ENCODE data around the gene PTPRN2.
"Not testable (repeated sequence)": the region's sequence is repeated elsewhere in the genome, so short reads cannot be mapped to it uniquely, and the experiment has no call there.

The PTPRN2 gene

DNA sequence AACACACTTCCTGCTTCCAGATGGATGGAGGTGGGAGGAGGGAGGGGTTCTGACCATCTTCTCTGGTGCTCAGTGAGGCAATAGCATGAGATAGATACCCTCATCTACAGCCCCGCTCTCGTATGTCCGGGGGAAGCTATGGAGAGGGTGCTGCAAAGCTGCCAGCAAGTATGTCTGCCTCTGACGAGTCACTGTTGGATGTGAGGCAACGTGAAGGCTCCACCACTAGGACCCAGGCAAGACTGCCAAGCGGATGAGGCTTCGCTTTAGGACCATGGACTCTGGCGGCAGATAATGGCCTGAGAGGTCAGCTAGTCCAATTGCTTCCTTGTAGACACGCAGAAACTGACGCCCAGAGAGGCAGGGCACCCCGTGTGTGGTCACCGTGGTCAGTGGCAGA is 601.6 kb downstream of the PTPRN2 start:
- H3K4me3 ChIP-seq (ENCODE audit: low read depth, low read length): no peak overlapping the region
- TF ChIP-seq, protein P1, sequence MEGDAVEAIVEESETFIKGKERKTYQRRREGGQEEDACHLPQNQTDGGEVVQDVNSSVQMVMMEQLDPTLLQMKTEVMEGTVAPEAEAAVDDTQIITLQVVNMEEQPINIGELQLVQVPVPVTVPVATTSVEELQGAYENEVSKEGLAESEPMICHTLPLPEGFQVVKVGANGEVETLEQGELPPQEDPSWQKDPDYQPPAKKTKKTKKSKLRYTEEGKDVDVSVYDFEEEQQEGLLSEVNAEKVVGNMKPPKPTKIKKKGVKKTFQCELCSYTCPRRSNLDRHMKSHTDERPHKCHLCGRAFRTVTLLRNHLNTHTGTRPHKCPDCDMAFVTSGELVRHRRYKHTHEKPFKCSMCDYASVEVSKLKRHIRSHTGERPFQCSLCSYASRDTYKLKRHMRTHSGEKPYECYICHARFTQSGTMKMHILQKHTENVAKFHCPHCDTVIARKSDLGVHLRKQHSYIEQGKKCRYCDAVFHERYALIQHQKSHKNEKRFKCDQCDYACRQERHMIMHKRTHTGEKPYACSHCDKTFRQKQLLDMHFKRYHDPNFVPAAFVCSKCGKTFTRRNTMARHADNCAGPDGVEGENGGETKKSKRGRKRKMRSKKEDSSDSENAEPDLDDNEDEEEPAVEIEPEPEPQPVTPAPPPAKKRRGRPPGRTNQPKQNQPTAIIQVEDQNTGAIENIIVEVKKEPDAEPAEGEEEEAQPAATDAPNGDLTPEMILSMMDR (IDR thresholded peaks at IDR 0.05; ENCODE audit: low read depth, low read length): no peak
- TF ChIP-seq, protein P2, sequence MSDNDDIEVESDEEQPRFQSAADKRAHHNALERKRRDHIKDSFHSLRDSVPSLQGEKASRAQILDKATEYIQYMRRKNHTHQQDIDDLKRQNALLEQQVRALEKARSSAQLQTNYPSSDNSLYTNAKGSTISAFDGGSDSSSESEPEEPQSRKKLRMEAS (IDR thresholded peaks at IDR 0.05; ENCODE audit: low read depth, low read length): no peak
- TF ChIP-seq MYC (IDR thresholded peaks at IDR 0.05; ENCODE audit: low read depth, low read length): no peak
- TF ChIP-seq POLR2A (IDR thresholded peaks at IDR 0.05; ENCODE audit: extremely low read depth, insufficient read length): no peak
- no peak for DNase-seq (ENCODE audit: low read depth)

DNA sequence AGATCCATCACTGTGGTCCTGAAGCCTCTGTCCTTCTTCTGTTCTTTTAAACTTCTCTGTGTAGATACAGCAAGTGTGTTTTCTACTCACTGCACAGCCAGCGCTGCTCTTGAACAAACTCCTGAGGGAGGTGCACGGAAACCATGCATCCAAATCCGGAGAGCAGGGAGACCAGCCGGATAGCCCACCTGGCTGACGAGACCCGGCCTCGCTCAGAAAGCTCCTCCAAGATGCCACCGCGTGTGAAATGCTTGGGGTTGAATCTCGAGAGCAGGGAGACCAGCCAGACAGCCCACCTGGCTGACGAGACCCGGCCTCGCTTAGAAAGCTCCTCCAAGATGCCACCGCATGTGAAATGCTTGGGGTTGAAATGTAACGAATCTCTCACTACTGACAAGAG is 602.0 kb downstream of the PTPRN2 start:
- H3K4me3 ChIP-seq (ENCODE audit: low read depth, low read length): no peak overlapping the region
- DNase-seq (ENCODE audit: low read depth): no peak
- TF ChIP-seq POLR2A (IDR thresholded peaks at IDR 0.05; ENCODE audit: extremely low read depth, insufficient read length): no peak
- TF ChIP-seq MYC (IDR thresholded peaks at IDR 0.05; ENCODE audit: low read depth, low read length): no peak
- TF ChIP-seq, protein P2 (IDR thresholded peaks at IDR 0.05; ENCODE audit: low read depth, low read length): no peak
- TF ChIP-seq, protein P1 (IDR thresholded peaks at IDR 0.05; ENCODE audit: low read depth, low read length): no peak

DNA sequence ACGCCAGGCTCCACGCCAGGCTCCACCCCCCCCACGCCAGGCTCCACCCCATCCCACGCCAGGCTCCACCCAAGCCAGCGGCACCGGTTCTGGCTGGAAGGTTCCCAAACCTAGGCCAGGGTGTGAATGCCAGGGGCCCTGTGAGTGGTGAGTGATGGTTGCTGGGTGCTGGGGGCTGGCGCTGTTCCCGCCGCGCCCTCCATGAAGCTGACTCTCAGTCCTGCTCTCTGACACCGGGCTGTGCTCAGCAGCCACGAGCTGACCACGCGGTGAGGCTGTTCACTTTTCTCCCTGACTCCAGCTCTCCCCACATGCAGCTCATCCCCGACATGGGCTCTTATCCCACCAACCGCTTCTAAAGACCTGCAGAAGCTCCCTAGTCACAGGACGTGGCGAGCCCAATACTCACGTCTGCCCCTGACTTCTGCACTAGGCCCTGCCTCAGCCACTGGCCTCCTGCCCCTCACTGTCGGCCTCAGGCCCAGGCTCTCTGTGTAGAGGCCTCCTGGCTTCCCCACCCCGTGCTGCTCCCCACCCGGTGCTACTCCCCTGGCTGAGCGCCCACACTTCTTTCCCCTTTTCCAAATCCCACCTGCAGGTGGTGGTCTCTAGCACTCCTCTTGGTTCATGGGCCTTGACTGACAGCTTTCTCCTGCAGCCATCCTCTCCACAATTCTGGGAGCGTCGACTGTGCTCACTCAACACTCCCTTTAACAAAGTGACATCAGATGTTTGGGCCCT is 603.0 kb downstream of the PTPRN2 start:
- DNase-seq (ENCODE audit: low read depth): no peak
- TF ChIP-seq, protein P1 (IDR thresholded peaks at IDR 0.05; ENCODE audit: low read depth, low read length): no peak
- TF ChIP-seq, protein P2 (IDR thresholded peaks at IDR 0.05; ENCODE audit: low read depth, low read length): no peak
- no peak for TF ChIP-seq POLR2A (IDR thresholded peaks at IDR 0.05; ENCODE audit: extremely low read depth, insufficient read length)
- TF ChIP-seq MYC (IDR thresholded peaks at IDR 0.05; ENCODE audit: low read depth, low read length): no peak

DNA sequence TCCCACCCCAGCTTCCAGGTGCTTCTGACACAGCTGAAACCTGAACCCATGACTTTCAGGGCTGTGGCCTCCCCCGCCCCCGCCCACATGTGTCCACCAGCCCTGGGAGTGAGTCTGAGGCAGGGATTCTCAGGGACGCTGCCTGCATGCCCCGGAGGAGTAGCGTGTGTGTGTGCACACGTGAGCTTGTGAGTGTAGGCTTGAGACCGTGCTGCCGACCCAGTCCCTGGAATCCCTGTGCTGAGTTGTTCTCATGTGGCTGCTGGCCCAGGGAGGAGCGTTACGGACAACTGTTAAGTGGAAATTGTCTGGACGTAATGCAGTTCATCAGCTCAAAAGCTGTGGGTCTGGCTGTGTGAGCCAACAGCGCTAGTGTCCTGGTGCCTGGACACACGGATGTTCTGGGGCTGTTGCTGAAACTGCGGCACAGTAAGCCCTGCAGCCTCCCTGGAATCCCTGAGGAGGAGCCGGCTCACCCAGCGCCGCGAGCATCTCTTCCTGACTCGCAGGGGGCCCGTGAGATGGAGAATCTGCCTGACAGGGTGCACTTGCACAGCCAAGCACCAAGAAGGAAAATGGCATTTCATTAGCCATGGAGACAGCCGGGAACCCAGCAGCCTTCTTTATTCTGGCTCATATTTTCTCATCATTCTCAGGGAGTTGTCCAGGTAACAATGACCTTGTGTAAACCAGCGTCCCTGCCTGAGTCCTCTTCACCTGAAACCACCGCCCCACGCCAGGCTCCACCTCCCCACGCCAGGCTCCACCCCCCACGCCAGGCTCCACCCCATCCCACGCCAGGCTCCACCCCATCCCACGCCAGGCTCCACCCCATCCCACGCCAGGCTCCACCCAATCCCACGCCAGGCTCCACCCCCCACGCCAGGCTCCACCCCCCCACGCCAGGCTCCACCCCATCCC is 603.9 kb downstream of the PTPRN2 start:
- H3K4me3 ChIP-seq (ENCODE audit: low read depth, low read length): no peak overlapping the region
- no peak for DNase-seq (ENCODE audit: low read depth)
- no peak for TF ChIP-seq POLR2A (IDR thresholded peaks at IDR 0.05; ENCODE audit: extremely low read depth, insufficient read length)

More for the DNA sequence above, 603.0 kb downstream of the PTPRN2 start:
- H3K4me3 ChIP-seq (ENCODE audit: low read depth, low read length): no peak overlapping the region

DNA sequence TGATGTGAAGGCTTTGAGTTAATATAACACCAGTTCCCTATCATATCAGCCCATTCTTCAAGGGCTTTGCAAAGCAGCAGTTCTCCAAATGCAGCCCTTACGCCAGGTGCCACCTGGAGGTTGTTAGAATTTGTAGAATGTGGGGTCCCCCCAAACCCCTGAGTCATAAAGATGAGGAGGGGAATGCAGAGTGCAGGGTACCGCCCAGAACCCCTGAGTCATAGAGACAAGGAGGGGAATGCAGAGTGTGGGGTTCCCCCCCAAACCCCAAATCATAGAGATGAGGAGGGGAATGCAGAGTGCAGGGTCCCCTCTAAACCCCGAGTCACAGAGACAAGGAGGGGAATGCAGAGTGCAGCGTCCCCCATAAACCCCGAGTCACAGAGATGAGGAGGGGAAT is 605.8 kb downstream of the PTPRN2 start:
- TF ChIP-seq, protein P1 (IDR thresholded peaks at IDR 0.05; ENCODE audit: low read depth, low read length): no peak
- no peak for TF ChIP-seq POLR2A (IDR thresholded peaks at IDR 0.05; ENCODE audit: extremely low read depth, insufficient read length)
- no peak for TF ChIP-seq MYC (IDR thresholded peaks at IDR 0.05; ENCODE audit: low read depth, low read length)
- TF ChIP-seq, protein P2 (IDR thresholded peaks at IDR 0.05; ENCODE audit: low read depth, low read length): no peak
- H3K4me3 ChIP-seq (ENCODE audit: low read depth, low read length): no peak overlapping the region
- no peak for DNase-seq (ENCODE audit: low read depth)

DNA sequence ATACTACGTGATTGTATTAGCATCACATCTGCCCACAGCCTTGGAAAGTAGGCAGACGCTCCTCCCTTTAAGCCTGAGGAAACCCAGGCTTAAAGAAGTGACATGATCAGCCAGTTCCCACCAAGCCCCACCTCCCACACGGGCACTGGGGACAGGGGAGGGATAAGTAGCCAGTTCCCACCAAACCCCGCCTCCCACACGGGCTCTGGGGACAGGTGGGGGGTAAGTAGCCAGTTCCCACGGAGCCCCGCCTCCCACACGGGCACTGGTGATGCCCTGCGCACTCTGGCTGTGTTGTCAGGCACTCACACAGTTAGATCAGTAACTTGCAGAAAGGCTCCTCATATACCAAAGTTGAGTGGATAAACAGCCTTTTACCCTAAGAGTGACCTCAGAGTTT is 606.8 kb downstream of the PTPRN2 start:
- TF ChIP-seq MYC (IDR thresholded peaks at IDR 0.05; ENCODE audit: low read depth, low read length) (no peak), POLR2A (IDR thresholded peaks at IDR 0.05; ENCODE audit: extremely low read depth, insufficient read length) (no peak)
- TF ChIP-seq, protein P1 (IDR thresholded peaks at IDR 0.05; ENCODE audit: low read depth, low read length): no peak
- TF ChIP-seq, protein P2 (IDR thresholded peaks at IDR 0.05; ENCODE audit: low read depth, low read length): no peak
- DNase-seq (ENCODE audit: low read depth): peak; percentile 22

DNA sequence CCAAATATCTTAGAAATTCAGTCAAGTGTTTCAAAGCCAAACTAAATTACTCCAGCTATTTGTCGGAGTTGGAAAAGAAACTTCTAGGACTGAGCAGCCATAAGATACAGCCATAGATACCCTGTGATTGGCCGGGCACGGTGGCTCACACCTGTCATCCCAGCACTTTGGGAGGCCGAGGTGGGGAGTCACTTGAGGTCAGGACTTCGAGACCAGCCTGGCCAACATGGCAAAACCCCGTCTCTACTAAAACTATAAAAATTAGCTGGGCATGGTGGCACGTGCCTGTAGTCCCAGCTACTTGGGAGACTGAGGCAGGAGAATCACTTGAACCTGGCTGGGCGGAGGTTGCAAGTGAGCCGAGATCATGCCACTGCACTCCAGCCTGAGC is 607.3 kb downstream of the PTPRN2 start:
- not testable (repeated sequence) for H3K4me3 ChIP-seq (ENCODE audit: low read depth, low read length); DNase-seq (ENCODE audit: low read depth)

More for the DNA sequence above, 606.8 kb downstream of the PTPRN2 start:
- H3K4me3 ChIP-seq (ENCODE audit: low read depth, low read length): no peak overlapping the region
